Dedifferentiated amniotic fluid mesenchymal stem cell (primary cell): ENCODE measurements around the gene SCD5.

Experiments
- DNase-seq: peaks from one replicate; pipeline ENCODE4 v3.0.0-alpha.2; 2016; ENCODE audit errors: extremely low spot score

Gene SCD5

DNA sequence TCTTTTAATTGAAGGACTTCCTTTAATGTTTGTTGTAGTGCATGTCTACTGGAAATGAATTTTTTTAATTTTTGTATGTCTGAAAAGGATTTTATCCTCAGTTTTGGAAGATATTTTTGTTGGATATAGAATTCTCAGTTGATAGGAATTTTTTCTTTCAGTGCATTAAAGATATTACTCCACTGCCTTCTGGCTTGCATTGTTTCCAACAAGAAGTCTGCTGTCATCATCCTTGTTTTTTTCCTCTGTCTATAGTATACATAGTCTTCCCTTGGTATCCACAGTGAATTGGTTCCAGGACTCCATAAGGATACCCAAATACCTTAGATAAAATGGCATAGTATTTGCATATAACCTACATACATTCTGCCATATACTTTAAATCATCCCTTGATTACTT, 33.5 kb downstream of the SCD5 start:
- no peak for DNase-seq

DNA sequence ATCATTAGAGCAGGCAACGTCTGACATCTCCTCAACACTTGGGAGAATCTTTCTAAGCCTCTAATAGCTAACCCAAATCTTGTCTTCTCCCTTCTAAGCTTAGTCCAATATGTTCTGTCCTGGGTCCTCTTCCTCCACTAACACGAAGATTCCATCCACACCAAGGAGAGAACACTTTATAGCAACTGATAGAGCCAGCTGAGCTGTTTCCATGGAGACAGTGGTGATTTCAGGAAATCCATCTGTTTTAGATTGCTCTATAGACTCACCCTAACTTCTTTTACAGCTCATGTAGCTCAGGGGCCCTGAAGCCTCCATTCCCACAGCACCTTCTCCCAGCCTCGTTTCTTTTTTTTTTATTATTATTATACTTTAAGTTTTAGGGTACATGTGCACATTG, 37.4 kb downstream of the SCD5 start:
- no peak for DNase-seq

DNA sequence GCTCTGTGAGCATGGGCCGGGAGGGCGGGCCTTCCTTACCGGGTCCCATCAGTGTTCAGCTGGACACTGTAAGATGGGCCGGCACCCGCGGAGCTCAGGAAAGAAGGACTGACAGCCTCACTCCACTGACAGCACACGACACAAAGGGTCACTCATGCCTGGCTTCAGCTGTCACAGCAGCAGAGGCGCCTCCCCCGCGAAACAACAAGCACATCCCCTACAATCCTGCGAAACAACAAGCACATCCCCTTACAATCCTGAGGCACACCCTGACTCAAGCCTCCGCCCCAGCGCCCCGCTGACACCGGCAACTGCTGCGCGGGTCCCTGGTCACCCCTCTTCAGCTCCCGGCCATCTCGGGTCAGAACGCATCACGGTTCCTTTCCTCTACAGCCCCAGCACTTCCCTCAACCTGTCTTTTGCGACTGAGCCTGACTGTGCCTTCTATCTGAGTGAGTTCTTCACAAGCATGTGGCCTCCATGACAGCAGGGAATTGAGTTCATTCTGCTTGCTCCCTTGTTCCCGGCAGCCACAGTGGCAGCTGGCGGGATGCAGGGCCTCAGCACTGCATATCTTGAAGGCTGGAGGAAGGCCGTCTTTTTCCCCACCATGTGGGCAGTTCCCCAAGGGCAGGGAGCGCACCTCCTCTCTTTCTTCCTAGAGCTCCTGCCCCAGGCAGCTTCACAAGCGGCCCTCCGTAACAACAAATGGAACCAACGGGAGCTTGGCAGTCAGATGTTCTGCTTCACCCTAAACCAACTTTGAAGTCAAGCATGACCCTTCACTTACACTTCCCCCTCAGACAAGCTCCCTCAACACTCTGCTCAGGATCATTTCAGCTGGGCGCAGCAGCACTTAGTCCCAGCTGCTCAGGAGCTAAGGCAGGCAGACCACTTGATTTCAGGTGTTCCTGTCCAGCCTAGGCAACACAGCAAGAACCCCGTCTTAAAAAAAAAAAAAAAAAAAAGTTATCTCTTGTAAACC, 39.6 kb downstream of the SCD5 start:
- no peak for DNase-seq

DNA sequence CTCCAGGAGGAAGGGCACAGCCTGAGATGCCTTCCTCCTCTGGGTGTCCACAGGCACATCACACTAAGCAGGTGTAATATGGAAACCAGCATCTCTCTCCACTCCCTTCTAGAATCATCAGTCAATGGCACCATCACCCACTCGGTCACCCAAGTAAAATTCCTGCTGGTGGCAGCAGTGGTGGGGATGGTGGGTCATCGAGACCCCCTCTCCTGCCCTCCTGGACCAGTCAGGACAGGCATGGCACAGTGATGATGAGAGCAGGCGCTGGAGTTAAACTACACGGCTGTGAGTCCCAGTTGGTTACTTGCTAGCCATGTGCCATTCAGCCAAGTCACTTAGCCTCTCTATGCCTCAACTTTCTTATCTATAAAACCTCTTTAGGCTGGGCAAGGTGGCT, 42.5 kb downstream of the SCD5 start:
- DNase-seq: no peak

DNA sequence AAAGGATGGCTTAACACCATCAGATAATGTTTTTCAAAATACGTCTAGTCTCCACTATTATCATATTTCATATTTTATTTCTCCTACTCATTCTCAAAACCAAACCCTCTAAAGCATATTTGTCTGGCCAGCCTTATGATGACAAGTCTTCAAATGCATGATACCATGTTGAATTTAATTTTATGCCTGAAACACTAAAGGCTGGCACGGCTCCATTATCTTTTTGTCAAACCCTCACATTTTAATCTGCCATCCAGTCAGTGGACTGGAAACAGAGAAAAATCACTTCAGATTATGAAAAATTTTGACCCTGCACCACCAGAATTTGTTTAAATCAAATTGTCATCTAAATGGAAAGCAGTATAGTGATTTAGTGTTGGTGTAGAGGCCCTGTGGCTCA, 42.9 kb downstream of the SCD5 start:
- no peak for DNase-seq

DNA sequence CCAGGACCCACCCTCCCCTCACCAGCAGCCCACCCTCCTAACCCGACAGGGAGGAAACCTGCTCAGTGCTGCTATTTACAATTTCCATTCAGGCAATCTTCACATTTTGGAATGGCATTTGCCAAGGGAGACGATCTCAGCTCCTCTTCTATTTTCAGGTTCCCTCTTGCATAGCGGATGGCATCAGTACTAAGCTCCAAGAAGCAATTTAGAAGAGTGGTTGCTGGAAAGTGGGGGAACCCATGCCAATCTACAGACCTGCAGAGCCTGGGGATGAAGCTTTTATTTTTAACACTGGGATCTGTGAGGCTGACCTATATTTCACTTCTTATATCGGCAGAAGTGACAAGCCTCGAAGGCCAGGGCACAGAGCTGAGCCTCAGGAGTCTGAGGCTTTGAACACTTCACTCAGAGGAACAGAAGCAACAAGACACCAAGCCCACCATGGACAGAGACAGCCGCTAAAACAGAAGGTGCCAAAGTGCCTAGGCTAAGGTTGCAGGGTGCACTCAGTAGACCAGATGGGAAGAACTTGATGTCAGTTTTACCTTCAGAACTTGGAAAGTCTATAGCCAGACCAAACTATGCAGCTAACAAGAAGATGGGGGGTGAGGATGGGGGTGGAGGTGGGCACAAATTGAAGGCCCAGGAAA, 44.0 kb downstream of the SCD5 start:
- DNase-seq: no peak

DNA sequence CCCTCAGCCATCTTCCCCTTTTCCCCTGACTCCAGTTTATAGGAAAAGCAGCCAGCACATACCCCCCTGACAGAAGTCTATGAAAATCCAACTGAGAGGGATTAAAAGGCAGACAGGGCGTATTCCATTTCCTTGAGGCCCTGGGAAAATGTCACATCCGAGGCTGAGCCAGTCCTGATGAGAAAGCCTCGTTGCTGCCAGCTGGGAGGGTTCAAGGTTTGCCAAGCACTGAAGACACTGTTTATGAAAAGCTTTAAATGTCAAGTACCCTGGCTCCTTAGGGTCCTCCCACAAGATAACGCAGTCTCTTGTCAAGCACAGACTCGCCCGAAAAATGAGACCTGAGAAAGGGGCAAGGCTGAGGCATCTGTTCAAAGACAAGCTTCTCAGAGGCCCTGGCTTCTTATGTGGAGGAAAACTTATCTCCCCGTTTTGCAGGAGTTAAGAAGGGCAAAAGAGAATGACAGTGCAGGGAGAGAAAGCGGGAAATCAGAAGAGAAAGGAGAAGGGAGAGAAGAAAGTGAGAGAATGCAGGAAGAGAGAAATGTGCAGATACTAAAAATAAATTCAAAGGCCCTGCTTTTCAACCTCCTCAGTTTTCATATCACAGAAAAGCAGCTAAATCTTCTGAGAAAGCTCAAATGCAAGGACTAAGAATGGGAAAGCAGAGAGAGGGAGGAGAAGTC, 44.7 kb downstream of the SCD5 start:
- DNase-seq: peak; percentile 32

DNA sequence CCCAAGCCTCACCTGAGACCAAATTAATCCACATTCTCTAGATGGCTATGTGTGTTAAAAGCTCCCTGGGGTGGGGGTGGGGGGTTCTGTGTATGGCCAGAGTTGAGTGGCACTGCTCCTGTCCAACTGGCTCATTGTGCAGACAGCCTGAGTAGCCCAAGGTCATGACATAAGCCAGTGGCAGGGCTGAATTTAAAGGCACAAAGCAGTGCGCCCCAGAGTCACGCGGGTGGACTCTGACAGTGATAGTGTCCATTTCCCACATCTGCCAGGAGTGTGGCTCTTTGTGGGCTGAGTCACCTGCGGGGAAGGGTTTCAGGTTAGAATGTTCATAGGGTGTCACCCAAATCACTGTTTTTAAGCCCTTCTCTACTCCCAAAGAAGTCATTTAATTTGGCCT, 45.4 kb downstream of the SCD5 start:
- no peak for DNase-seq

DNA sequence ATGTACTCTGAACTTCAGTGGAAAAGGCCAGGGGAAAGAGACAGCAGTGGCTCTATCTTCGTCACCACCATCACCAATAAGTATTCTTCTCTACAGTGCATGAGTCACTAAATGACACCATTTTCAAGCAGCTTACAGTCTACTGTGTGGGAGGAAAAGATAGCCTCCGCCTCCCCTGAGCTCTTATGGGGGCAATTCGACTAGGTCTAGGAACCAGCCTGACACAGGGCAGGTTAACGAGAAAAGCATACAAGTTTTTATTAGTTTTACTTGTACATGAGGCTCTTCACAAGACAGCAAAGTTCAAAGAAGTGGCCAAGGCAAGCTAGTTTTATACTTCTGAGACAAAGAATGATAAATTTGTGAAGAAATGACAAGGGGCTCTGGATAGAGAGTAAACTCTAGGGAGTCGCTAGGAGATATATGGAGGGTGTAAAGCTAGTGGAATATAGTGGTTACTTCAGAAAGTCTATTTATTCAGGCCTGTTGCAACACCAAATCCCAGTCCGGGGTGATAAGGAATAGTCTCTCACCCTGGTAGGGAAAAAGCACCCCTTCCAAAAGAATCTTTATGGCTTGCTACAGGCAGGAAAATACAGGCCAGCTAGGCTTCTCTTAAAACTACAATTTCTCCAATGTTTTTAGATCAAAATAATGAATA, 49.7 kb downstream of the SCD5 start:
- DNase-seq: no peak

DNA sequence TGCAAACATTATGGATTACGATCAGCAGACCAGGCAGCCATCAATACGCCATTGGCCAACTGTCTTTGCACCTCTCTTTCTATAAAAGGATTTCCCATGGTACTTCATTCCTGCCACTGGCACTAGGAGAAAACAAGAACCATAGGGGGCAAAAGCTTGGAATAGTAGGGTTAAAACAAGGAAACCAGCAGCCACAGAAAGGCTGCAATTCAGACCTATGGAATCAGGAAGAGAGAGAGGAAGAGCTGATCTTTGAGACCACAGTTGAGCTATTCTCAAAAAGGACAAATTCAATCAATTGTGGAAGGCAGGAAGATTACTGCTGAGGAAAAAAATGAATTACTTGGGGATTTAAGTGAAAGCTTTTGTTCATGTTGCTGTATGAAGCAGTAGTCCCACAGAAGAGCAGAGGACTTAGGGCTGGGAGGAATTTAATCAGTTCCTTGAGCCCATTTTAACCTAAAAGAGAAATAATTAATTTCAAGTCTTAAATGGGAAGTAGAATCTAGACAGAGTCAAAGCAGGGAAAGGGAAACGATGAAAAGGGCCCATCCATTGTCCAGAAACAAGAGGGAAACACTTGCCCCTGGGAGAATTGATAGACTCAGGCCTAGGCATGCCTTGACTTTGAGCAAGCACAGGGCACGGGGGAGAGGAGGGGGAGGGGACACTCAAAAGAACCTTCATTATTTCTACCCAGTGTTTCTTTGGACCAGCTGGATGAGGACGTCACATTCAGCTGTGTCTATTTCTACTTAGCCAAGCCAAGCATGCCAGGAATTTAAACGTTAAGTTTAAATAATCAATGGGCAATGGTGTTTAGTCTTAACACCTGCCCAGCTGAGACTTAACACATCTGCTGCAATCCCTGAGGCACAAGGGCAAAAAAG, 50.7 kb downstream of the SCD5 start:
- no peak for DNase-seq

DNA sequence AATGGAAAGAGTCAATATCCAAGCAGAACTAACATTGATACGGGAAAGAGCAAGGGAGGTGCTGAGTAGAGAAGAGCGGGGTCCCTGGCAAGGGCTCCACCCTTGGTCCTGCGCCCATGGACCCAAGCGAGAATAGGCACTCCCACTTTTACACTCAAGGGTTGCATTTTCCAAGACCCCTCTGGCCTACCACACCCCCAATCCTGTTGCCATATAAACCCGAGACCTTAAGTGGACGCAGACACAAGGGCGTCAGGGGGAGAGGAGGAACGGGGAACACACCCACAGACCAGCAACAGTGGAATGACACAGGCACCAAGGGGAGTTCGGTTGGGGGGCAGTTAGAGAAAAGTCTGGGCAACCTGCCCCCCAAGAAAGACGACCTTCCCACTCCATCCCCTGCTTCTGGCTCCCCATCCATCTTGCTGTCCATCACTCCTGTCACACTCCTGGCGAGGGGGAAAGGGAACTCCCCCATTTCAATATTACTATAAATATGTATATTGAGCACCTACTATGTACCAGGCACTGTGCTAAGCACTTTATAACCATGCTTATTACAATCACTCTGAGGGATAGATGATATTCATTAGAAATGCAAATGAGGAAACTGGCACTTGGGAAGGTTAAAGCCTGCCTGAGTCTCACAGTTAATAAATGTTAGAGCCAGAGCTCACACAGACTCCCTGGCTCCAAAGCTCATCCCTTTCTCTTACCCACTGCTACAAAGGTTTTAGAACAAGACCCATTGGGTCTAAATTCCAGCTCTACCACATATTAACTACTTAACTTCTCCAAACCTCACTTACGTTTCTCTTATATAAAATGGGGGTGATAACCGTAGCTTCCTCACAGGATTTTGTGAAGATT, 51.7 kb downstream of the SCD5 start:
- DNase-seq: no peak

DNA sequence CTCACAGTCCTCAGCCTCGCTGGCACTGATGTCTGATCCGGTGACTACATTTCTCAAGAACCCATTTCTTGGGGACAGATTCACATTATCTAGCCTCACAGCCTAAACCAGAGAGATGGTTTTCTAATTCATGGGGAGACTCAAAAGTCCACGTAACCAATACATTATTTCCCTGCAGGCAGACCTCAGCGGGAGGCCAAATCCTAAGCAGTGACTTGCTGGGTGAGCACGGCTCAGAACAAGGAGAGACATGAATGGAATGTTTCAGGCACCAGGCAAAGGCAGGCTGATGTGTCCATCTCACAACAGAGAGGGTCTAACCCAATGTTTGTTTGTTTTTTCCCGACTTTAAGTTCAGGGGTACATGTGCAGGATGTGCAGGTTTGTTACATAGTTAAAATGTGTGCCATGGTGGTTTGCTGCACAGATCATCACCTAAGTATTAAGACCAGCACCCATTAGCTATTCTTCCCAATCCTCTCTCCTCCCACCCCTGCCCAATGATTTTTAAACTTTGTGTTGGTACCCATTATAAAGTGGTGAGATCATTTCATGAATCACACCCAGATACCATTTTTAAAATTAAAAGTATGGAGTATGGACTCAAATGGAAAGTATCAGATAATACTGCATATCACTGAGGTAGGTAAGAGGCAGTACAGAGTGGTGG, 53.3 kb downstream of the SCD5 start:
- DNase-seq: peak; percentile 61

DNA sequence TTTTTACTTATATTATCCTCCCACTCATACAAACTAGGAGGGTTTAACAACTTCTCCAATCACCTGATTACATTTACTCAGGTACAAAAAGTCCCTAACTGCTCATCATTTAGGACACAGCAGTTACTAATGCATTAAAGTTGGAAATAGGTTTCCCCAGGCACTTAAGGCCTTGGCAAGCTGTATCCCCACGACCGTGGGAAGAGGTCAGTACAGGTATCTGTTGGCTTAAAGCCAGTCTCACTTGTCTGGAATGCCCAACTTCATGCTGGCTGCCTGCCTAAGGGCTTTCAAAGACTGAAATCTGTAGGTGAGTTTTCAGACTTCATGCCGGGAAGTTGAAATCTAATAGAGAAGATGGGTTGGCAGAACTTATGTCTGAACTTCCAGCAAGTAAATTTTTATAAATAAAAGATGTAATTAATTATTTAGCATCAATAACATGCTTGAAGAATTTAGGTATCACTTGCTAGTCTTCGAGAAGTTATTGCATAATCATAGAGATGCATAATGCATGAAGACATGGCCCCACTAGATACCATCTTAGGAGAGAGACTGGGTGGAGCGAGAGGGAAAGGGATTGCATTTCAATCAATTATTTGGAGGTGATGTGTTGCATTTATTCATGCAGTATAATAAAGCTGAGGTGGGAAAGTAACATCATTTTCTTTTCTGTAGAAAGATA, 54.2 kb downstream of the SCD5 start:
- DNase-seq: no peak

DNA sequence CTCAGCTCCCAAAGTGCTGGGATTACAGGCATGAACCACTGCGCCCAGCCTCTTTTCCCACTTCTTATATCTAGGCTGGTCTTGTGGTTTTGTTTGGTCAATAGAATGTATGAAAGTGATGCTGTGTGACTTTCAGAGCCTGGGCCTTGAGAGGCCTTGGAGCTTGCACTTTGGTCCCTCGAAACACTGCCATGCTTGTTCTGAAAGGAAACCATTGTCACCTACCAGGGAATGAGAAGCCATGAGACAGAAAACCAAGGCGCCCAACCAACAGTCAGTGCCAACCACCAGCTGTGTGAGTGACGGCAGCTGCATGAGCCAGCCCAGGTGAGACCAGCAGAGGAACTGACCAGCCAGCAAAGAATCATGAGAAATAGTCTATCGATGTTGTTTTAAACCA, 57.4 kb downstream of the SCD5 start:
- DNase-seq: no peak

DNA sequence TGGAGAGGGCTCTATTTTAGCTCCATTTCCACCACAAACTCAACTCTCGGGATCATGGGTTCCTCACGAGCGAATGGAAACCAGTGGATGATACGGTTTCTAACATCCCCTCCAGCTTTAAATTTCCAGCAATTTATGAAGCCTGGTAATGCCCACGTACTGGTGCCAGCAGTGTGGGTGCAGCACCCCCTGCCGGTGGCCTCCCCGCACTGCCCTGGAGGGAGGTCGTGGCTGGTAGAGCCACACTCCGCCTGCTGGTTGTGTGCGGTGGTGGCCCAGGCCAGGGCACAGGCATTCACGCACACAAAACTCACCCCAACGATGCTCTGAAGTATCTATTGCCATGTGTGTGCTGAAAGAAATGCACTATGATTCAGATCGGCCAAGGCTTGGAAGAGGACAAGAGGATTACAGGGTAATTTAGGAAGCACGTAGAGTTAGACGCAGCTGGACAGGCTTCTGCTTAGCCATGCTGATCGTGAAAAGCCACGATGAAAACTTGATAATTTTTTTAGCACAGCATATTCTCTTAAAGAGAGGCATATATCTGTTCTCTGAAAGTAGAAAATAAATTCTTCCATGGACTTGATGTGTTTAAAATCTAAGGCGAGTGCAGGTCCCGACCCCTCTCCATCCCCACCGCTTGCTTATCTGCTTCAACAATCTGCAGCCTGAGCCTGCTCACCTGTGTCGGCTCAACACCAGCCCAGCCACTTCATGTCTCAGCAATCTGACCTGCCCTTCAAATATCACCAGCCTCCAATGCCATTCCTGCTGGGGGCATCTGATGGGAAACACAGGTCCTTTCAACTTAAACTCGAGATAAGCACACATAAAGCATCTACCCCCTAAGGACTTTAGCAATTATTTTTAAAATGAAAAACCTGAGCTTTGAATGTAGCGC, 59.1 kb downstream of the SCD5 start:
- no peak for DNase-seq

DNA sequence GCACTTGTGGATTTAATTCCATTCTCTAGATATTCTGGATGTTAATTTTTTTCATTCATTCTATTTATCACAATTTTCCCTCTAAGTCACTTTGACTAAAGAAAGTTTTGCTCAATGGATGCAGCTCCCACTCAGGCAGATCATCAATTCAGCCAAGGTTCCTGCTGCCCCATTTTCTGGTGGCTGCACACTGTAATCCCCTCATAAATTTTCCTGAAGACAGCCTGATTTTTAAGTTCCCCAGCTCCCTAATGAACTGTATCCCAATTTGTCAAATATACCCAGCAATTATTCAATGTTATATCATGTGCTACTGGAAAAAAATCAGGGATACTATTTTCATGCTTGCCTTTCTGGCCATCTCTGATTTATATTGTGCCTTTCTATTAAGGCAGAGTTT, 61.2 kb downstream of the SCD5 start:
- no peak for DNase-seq

DNA sequence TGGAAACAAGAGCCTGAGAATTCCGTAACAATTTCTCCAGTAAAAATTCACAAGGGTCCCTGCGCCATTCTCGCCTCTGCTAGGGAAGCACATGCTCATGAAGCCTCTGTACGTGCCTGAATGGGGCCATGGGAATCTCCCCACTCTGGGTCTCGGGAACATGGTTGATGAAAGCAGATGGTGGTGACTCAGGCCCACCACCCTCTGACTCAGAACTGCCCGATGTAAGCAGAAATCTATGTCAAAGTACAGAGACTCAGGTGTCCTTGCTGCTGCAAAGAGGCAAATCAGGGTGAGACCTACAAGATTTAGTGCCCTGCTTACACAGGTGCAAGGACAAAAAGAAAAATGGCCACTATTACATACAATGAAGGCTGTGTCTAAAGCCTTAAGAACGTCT, 65.0 kb downstream of the SCD5 start:
- no peak for DNase-seq

DNA sequence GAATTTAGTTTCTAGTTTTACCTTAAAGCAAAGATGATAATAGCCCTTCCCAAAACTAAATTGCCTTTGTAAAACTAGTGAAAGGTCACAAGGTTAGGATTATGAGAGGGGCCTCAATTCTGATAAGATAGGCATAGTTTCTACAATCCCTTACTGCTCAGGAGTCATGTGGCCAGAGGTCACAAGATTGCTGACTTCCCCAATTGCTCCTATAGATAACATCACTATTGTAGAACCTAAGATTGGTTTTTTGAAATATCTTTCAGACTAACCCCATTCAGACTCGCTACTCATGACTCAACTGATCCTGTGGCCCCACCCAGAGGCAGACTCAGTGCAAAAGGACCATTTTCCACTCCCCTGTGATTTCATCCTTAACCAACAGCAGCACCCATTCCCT, 70.3 kb downstream of the SCD5 start:
- no peak for DNase-seq
